ENCODE data around the gene DUSP16.

DNA sequence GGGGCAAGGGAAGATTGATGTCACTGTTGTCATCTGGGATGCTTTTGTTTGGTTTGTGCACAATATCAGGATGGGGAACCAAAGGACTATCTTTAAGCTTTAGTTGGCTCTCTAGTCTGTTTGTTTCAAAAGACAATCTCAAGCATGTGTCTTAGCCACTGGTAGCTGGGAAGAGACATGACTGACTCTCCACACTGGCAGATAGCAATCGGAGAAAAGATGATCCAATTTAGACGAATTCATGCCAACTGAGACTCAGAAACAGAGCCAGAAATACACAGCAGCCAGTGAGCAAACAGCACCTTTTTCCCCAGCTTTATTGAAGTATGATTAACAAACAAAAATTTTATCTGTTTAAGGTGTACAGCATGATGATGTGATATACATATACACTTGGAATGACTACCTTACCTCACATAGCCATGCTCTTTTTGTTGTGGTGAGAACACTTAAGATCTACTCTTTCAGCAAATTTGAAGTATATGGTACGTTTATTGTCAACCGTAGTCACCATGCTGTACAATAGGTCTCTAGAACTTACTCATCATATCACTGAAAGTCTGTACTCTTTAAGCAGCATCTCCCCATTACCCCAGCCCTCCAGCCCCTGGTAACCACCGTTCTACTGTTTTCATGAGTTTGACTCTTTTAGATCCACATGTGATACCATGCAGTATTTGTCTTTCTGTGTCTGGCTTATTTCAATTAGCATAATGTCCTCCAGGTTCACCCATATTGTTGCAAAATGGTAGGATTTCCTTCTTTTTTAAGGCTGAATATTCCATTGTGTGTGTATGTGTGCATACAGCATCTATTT lies 50.6 kb downstream of the DUSP16 start:
- TF ChIP-seq TARDBP (IDR thresholded peaks at IDR 0.05) (no peak), SUZ12 (IDR thresholded peaks at IDR 0.05) (no peak), FOXA1 (IDR thresholded peaks at IDR 0.05) (no peak)

Data from HEK293T (cell line).